OCI-LY3 (cell line): Measurements from ENCODE around the gene GPC4.

Experiments
- H2AFZ ChIP-seq: fragments of 200-600, 300-600 bp; shearing (Covaris generic); 2 replicates; pipeline ENCODE4 v1.6.0; 2014; ENCODE audit warnings: antibody characterized with exemption, low read depth, low read length
- H3K27ac ChIP-seq: fragments of 200-600, 300-600 bp; sonication (generic); 2 replicates; pipeline ENCODE4 v1.5.1; 2014; ENCODE audit warnings: mild to moderate bottlenecking, low read length, moderate library complexity, mixed read lengths
- H3K27me3 ChIP-seq: fragments of 200-600, 300-600 bp; sonication (generic); 2 replicates; pipeline ENCODE4 v1.6.1; 2014; ENCODE audit warnings: low read depth, low read length, mixed read lengths
- H3K36me3 ChIP-seq: fragments of 200-600, 300-600 bp; sonication (generic); replicated peaks from 2 replicates; pipeline ENCODE3; 2014; ENCODE audit warnings: low read depth, low read length, mixed read lengths
- H3K4me1 ChIP-seq: fragments of 300-600, 200-600 bp; sonication (generic); 2 replicates; pipeline ENCODE4 v1.6.1; 2014; ENCODE audit warnings: low read length, mixed read lengths
- H3K4me2 ChIP-seq: fragments of 200-600, 300-600 bp; sonication (generic); 2 replicates; pipeline ENCODE4 v1.6.1; 2014; ENCODE audit warnings: low read length, mixed read lengths
- H3K4me3 ChIP-seq: fragments of 300-600, 200-600 bp; sonication (generic); 2 replicates; pipeline ENCODE4 v1.5.1; 2014; ENCODE audit warnings: antibody characterized with exemption, mild to moderate bottlenecking, low read length, moderate library complexity
- H3K79me2 ChIP-seq: fragments of 300-600, 200-600 bp; shearing (Covaris generic); 2 replicates; pipeline ENCODE4 v1.6.1; 2014; ENCODE audit warnings: mild to moderate bottlenecking, low read length, mixed read lengths
- H3K9ac ChIP-seq: fragments of 300-600, 200-600 bp; shearing (Covaris generic); 2 replicates; pipeline ENCODE4 v1.6.0; 2014; ENCODE audit warnings: mild to moderate bottlenecking, low read length, moderate library complexity
- H3K9me3 ChIP-seq: fragments of 200-600, 300-600 bp; shearing (Covaris generic); 2 replicates; pipeline ENCODE4 v1.6.1; 2014; ENCODE audit warnings: low read length, mixed read lengths; ENCODE audit not compliant: insufficient read depth
- H4K20me1 ChIP-seq: fragments of 200-600, 300-600 bp; sonication (generic); 2 replicates; pipeline ENCODE4 v1.6.1; 2016; ENCODE audit warnings: low read length, mixed read lengths; ENCODE audit not compliant: insufficient read depth
- CTCF ChIP-seq: fragments of 200-600, 300-600 bp; sonication (generic); IDR thresholded peaks from 2 replicates; pipeline ENCODE4 v1.5.1; 2014; ENCODE audit warnings: antibody characterized with exemption, low read length, low read depth
- EZH2phosphoT487 ChIP-seq: fragments of 200-600 bp; shearing (Covaris generic); IDR thresholded peaks from 2 replicates; pipeline ENCODE4 v1.6.1; 2018; ENCODE audit warnings: antibody characterized with exemption, mixed run types, low read depth

Gene GPC4

DNA sequence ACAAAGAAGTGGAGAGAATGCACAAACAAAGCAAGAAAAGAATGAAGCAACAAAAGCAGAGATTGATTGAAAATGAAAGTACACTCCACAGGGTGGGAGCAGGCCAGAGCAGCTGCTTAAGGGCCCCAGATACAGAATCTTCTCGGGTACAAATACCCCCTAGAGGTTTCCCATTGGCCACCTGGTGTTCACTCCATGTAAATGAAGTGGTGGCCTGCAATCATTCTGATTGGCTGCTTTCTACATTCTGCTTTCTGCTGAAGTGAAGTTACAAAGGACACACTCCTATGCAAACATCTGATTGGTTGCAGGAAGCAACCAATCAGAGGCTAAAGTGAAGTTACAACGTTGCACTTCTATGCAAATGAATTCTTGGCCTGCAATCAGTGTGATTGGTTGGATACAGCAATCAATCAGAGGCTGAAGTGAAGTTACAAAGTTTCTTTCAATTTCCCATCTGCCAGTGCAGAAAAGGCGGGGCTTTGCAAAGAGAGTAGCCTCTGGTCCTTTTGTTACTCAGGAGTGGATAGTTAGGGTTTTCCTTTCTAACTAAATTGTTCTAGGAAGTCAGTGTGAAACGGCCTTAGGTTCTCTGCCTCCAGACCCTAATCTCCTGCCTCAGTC is 19.0 kb upstream of the GPC4 start:
- no peaks in the 10 kb centered on the region for H3K36me3 ChIP-seq
- no peaks in the 10 kb centered on the region for H3K9me3 ChIP-seq
- no peaks in the 10 kb centered on the region for H3K79me2 ChIP-seq
- TF ChIP-seq CTCF (no peak), EZH2phosphoT487 (no peak)
- H3K27me3 ChIP-seq = no peaks in the 10 kb centered on the region
- no peak overlapping the region for H3K27ac ChIP-seq
- no peak overlapping the region for H2AFZ ChIP-seq
- H3K4me3 ChIP-seq = no peak overlapping the region
- no peaks in the 10 kb centered on the region for H3K4me1 ChIP-seq
- H3K9ac ChIP-seq = no peak overlapping the region
- no peak overlapping the region for H3K4me2 ChIP-seq
- H4K20me1 ChIP-seq = no peaks in the 10 kb centered on the region

DNA sequence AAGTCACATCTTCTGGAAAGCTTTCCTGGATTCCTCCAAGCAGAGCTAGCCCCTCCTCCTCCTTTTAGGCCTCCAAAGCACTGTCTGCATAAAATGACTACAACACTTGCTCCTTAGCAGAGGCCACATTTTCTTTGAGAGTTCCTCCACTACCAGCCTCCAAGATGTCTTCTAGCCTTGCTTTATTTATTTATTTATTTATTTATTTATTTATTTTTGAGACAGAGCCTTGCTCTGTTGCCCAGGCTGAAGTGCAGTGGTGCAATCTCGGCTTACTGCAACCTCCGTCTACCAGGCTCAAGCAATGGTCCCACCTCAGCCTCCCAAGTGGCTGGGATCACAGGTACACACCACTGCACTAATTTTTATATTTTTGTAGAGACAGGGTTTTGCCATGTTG is 4.6 kb upstream of the GPC4 start:
- no peak overlapping the region for H3K27ac ChIP-seq
- H3K9me3 ChIP-seq = no peaks in the 10 kb centered on the region
- H3K9ac ChIP-seq = no peak overlapping the region
- no peaks in the 10 kb centered on the region for H3K79me2 ChIP-seq
- H3K4me1 ChIP-seq = no peaks in the 10 kb centered on the region
- TF ChIP-seq EZH2phosphoT487 (no peak), CTCF (no peak)
- H3K4me3 ChIP-seq = no peak overlapping the region
- no peak overlapping the region for H3K4me2 ChIP-seq
- no peaks in the 10 kb centered on the region for H3K27me3 ChIP-seq
- H2AFZ ChIP-seq = no peak overlapping the region
- no peaks in the 10 kb centered on the region for H3K36me3 ChIP-seq
- H4K20me1 ChIP-seq = no peaks in the 10 kb centered on the region

GRCh38 chrX:133418588-133418987 is 3.3 kb upstream of the GPC4 start:
- H3K36me3 ChIP-seq = no peaks in the 10 kb centered on the region
- no peaks in the 10 kb centered on the region for H3K4me1 ChIP-seq
- no peak overlapping the region for H3K4me3 ChIP-seq
- H4K20me1 ChIP-seq = no peaks in the 10 kb centered on the region
- no peaks in the 10 kb centered on the region for H3K27me3 ChIP-seq
- no peak overlapping the region for H3K4me2 ChIP-seq
- no peak overlapping the region for H3K9ac ChIP-seq
- no peak overlapping the region for H3K27ac ChIP-seq
- TF ChIP-seq EZH2phosphoT487 = no peak
- TF ChIP-seq CTCF = no peak
- H3K9me3 ChIP-seq = no peaks in the 10 kb centered on the region
- H3K79me2 ChIP-seq = no peaks in the 10 kb centered on the region
- H2AFZ ChIP-seq = no peak overlapping the region

DNA sequence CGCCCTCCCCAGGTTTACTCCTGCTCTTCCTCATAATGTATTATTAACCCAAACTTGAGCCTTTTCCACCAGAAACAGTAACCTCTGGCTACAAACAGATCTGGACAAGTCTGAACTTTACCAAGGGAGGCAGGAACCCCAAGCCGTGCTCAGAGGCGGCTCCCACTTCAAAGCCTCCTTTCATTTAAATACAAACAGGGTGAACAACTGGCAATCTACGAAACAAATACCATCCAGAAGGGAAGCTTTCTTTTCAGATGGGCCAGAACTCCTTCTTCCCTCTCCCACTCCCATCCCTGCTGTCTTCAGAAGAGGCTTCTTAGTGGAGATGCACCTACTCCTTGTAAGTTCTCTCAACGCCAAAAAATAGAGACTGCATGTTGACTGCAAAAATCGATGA is 2.1 kb upstream of the GPC4 start:
- Histone ChIP-seq H3K27ac (no peak overlapping the region), H3K9me3 (no peaks in the 10 kb centered on the region), H3K4me1 (no peaks in the 10 kb centered on the region), H3K36me3 (no peaks in the 10 kb centered on the region), H2AFZ (no peak overlapping the region), H4K20me1 (no peaks in the 10 kb centered on the region), H3K79me2 (no peaks in the 10 kb centered on the region), H3K27me3 (no peaks in the 10 kb centered on the region), H3K4me3 (no peak overlapping the region), H3K9ac (no peak overlapping the region), H3K4me2 (no peak overlapping the region)
- TF ChIP-seq EZH2phosphoT487 (no peak), CTCF (no peak)
